OCI-LY7 (cell line): Measurements from ENCODE around the gene RTN4. TPM values are rescaled to one million over a fixed set of nuclear protein-coding genes. Genes with fewer than 3 reads are reported as not detected.
A peak's percentile ranks its signal among the peaks of the same experiment; 100 is the strongest.

ENCODE experiments used
- BruUV-seq: library from RNA; stranded (reverse); fragments of 400-500 nt; replicated peaks from 2 replicates; lab custom pipeline; 2021; lab: Mats Ljungman, UMichigan
- CTCF ChIA-PET: fragments of 300-600 bp; sonication (Branson Sonifier 250); formaldehyde crosslinking; loops from one replicate; lab custom pipeline; 2022; ENCODE audit warnings: antibody characterized with exemption; ENCODE audit not compliant: unreplicated experiment; lab: Charles Lee
- POLR2A ChIA-PET: fragments of 300-600 bp; sonication (Branson Sonifier 250); formaldehyde crosslinking; loops from one replicate; lab custom pipeline; 2022; ENCODE audit warnings: antibody characterized with exemption; lab: Charles Lee
- DNase-seq: peaks from one replicate; pipeline ENCODE4 v3.0.0-alpha.2; 2015; ENCODE audit warnings: low spot score
- H2AFZ ChIP-seq: fragments of 200-600 bp; sonication (generic), shearing (Covaris generic); 2 replicates; pipeline ENCODE4 v1.6.1; 2014; ENCODE audit warnings: mild to moderate bottlenecking, antibody characterized with exemption, low read length, moderate library complexity
- H3K27ac ChIP-seq: fragments of 200-600 bp; sonication (generic); 2 replicates; pipeline ENCODE4 v1.5.1; 2014; ENCODE audit warnings: mixed run types, low read depth, mild to moderate bottlenecking, moderate library complexity, low read length, inconsistent platforms; ENCODE audit not compliant: poor library complexity, severe bottlenecking
- H3K36me3 ChIP-seq: fragments of 200-600 bp; sonication (generic); 2 replicates; pipeline ENCODE4 v1.6.1; 2014; ENCODE audit warnings: mild to moderate bottlenecking, antibody characterized with exemption, low read length, moderate library complexity, mixed read lengths; ENCODE audit not compliant: insufficient read depth
- H3K4me1 ChIP-seq: fragments of 200-600 bp; sonication (generic); 2 replicates; pipeline ENCODE4 v1.5.1; 2014; ENCODE audit warnings: mild to moderate bottlenecking, low read length; ENCODE audit not compliant: insufficient read depth, poor library complexity, severe bottlenecking
- H3K4me2 ChIP-seq: fragments of 200-600 bp; sonication (generic); 2 replicates; pipeline ENCODE4 v1.6.1; 2014; ENCODE audit warnings: mild to moderate bottlenecking, low read length
- H3K4me3 ChIP-seq: fragments of 200-600 bp; sonication (generic); 2 replicates; pipeline ENCODE4 v1.5.1; 2014; ENCODE audit warnings: mild to moderate bottlenecking, low read depth, low read length; ENCODE audit not compliant: poor library complexity, severe bottlenecking
- H3K79me2 ChIP-seq: fragments of 200-600 bp; sonication (generic); 2 replicates; pipeline ENCODE4 v1.6.1; 2016; ENCODE audit warnings: low read depth, mild to moderate bottlenecking, low read length, moderate library complexity, mixed read lengths; ENCODE audit not compliant: insufficient read depth
- H3K9me2 ChIP-seq: fragments of 200-600 bp; sonication (generic); 2 replicates; pipeline ENCODE4 v1.6.1; 2016; ENCODE audit warnings: mild to moderate bottlenecking, low read length, mixed read lengths; ENCODE audit not compliant: insufficient read depth
- H3K9me3 ChIP-seq: fragments of 200-600 bp; sonication (generic); 2 replicates; pipeline ENCODE4 v1.6.1; 2014; ENCODE audit warnings: mild to moderate bottlenecking, mixed run types, low read length, mixed read lengths
- H4K20me1 ChIP-seq: fragments of 200-600 bp; sonication (generic); 2 replicates; pipeline ENCODE4 v1.6.1; 2014; ENCODE audit warnings: mild to moderate bottlenecking, antibody characterized with exemption, low read length, moderate library complexity, mixed read lengths; ENCODE audit not compliant: insufficient read depth
- EZH2phosphoT487 ChIP-seq: fragments of 200-600 bp; sonication (generic); IDR thresholded peaks from 2 replicates; pipeline ENCODE4 v1.6.1; 2018; ENCODE audit warnings: low read depth, borderline replicate concordance, mild to moderate bottlenecking, mixed run types, antibody characterized with exemption, low read length, moderate library complexity, mixed read lengths
- intact Hi-C: fragments of 100-400 bp; cut with micrococcal nuclease; formaldehyde crosslinking; loops from one replicate; pipeline ENCODE4 v1.10.0; 2022; ENCODE audit not compliant: unreplicated experiment
- total RNA-seq, 2 experiments: library from RNA; depleted of rRNA in 1 of 2; stranded (reverse); fragments of >200 nt in 1 of 2; shearing (Covaris generic) in 1 of 2; gene quantifications; 2 replicates each; pipeline ENCODE4 v1.2.3, GENCODE V29; 2014 to 2022
- TF ChIP-seq, protein P1 (sequence below): fragments of 200-600 bp; sonication (generic); conservative IDR thresholded peaks from 2 replicates; pipeline ENCODE4 v1.5.1; 2014; ENCODE audit warnings: mild to moderate bottlenecking, antibody characterized with exemption, low read length, moderate library complexity, mixed read lengths

RTN4 gene
- total RNA-seq, 2 experiments from 2014 or later: 36.5 to 75.2 TPM

DNA sequence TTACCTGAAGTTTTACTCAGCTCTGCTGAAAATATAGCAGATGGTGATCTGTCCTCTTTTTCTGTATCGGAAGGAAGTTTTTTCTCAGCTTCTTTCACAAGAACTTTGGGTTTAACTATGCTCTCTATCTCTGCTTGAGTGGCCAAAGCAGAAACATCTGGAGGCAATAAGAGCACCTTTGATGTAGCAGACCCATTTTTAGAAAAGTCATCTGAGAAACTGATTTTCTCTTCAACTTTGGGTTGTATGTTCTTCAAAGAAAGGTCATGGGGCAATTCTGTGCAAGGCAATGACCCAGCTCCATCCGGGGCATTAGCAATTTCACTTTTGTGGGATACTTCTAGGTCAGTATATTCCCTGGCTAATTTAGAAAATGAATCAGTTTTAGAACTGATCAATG, 25.2 kb downstream of the RTN4 start:
- H3K36me3 ChIP-seq: peaks cover 12% of the 10 kb centered on the region
- ChIA-PET CTCF (no interaction called here), POLR2A (interaction anchor here (0.8 to 5.8 kb wide), 10 partner anchors 9 to 46 kb away, joined by 3 to 38 read pairs (median 6); partner anchors contain the start of gene RTN4)
- TF ChIP-seq, protein P1, sequence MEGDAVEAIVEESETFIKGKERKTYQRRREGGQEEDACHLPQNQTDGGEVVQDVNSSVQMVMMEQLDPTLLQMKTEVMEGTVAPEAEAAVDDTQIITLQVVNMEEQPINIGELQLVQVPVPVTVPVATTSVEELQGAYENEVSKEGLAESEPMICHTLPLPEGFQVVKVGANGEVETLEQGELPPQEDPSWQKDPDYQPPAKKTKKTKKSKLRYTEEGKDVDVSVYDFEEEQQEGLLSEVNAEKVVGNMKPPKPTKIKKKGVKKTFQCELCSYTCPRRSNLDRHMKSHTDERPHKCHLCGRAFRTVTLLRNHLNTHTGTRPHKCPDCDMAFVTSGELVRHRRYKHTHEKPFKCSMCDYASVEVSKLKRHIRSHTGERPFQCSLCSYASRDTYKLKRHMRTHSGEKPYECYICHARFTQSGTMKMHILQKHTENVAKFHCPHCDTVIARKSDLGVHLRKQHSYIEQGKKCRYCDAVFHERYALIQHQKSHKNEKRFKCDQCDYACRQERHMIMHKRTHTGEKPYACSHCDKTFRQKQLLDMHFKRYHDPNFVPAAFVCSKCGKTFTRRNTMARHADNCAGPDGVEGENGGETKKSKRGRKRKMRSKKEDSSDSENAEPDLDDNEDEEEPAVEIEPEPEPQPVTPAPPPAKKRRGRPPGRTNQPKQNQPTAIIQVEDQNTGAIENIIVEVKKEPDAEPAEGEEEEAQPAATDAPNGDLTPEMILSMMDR: no peak
- no peak for TF ChIP-seq EZH2phosphoT487
- H2AFZ ChIP-seq: no peak overlapping the region
- peaks cover 54% of the 10 kb centered on the region for H3K4me1 ChIP-seq
- intact Hi-C loops: loop anchor here (1.0 kb wide), 1 partner anchor 24 kb away; no protein-coding TSS in a partner anchor
- H3K27ac ChIP-seq: peak overlapping the region; percentile 76
- DNase-seq: peak; percentile 87
- no peaks in the 10 kb centered on the region for H3K9me3 ChIP-seq
- H3K79me2 ChIP-seq: peaks cover 82% of the 10 kb centered on the region
- no peaks in the 10 kb centered on the region for H3K9me2 ChIP-seq
- H4K20me1 ChIP-seq: peaks cover 27% of the 10 kb centered on the region
- H3K4me3 ChIP-seq: peak overlapping the region; percentile 54
- no TSS peak for BruUV-seq
- peak overlapping the region; percentile 83 for H3K4me2 ChIP-seq

- DNase-seq: no peak
- ChIA-PET POLR2A (interaction anchor here (2.1 kb wide), 1 partner anchor 10 kb away, joined by 10 read pairs; no protein-coding TSS in a partner anchor), CTCF (no interaction called here)
- TF ChIP-seq, protein P1: no peak
- TF ChIP-seq EZH2phosphoT487: no peak
- no peak overlapping the region for H3K4me3 ChIP-seq
- no peaks in the 10 kb centered on the region for H3K9me3 ChIP-seq
- intact Hi-C loops: no loop called here
- H3K4me2 ChIP-seq: no peak overlapping the region
- no peaks in the 10 kb centered on the region for H3K9me2 ChIP-seq
- H3K36me3 ChIP-seq: peaks cover 18% of the 10 kb centered on the region
- H3K79me2 ChIP-seq: peaks cover 82% of the 10 kb centered on the region
- peaks cover 38% of the 10 kb centered on the region for H4K20me1 ChIP-seq
- no peak overlapping the region for H2AFZ ChIP-seq
- H3K4me1 ChIP-seq: peaks cover 69% of the 10 kb centered on the region
- H3K27ac ChIP-seq: no peak overlapping the region
- no TSS peak for BruUV-seq
These were observed 27.8 kb downstream of the RTN4 start for GRCh38 chr2:55022476-55022875.

DNA sequence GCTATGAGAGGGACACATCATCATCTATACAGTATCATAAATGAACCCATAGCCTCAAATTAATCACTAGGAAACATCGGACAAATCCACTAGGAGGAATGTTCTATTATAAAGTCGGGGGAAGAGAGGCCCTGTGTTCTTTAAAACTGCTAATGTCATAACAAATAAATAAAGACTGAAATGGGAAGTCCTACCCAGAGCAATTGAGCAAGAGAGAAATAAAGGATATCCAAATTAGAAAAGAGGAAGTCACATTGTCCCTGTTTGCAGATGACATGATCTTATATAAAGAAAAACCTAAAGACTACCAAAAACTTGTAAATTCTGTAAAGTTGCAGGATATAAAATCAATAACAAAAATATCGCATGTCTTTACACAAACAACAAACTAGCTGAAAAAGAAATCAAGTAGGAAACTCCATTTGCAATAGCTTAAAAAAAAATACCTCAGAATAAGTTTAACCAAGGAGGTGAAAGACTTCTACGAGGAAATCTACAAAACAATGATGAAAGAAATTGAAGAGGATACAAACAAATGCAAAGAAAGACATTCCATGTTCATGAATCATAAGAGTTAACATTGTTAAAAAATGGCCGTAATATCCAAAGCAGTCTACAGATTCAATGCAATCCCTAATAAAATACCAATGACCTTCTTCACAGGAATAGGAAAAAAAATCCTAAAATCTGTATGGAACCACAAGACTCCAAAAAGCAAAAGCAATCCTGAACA, 30.6 kb downstream of the RTN4 start:
- H3K4me2 ChIP-seq: peak overlapping the region; percentile 61
- H3K36me3 ChIP-seq: peaks cover 25% of the 10 kb centered on the region
- no peak overlapping the region for H2AFZ ChIP-seq
- intact Hi-C loops: no loop called here
- peak overlapping the region; percentile 43 for H3K27ac ChIP-seq
- H3K4me1 ChIP-seq: peaks cover 41% of the 10 kb centered on the region
- BruUV-seq: no TSS peak
- peaks cover 81% of the 10 kb centered on the region for H3K79me2 ChIP-seq
- peak; percentile 54 for DNase-seq
- peaks cover 20% of the 10 kb centered on the region for H4K20me1 ChIP-seq
- ChIA-PET POLR2A (interaction anchor here (0.6 to 1.6 kb wide), 9 partner anchors 9 to 464 kb away, joined by 3 to 5 read pairs (median 3); partner anchors contain the start of gene RTN4), CTCF (no interaction called here)
- H3K9me3 ChIP-seq: no peaks in the 10 kb centered on the region
- H3K9me2 ChIP-seq: no peaks in the 10 kb centered on the region
- TF ChIP-seq, protein P1: no peak
- no peak for TF ChIP-seq EZH2phosphoT487
- H3K4me3 ChIP-seq: peak overlapping the region; percentile 26
